ENCODE results near the gene TOR2A. TPM values are rescaled to one million over a fixed set of nuclear protein-coding genes. Genes with fewer than 3 reads are reported as not detected.

Gene TOR2A
- total and polyA plus RNA-seq, 9 of the 15 experiments (the other 6 are each of a cell fraction or from before 2014, with no cell fraction given) = 0.80 to 25.9 (median 11.1) TPM

DNA sequence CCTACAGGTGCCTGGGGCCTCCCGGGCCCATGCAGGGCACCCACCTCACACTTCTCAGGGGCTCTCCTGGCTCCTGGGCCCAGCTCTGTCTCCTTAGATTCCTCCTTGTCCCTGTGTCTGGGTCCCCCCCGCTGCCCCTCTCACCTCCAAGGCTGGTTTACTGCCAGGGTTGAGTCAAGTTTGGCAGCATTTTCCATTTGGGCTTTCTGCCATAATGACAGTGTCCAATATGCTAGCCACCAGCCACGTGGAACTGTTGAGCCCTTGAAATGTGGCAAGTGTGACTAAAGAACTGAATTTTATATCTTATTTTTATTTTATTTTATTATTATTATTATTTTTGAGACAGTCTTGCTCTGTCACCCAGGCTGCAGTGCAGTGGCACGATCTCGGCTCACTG, 17.3 kb downstream of the TOR2A start:
- BruUV-seq (replicated peaks) = no TSS peak
- no peaks in the 10 kb centered on the region for H3K36me3 ChIP-seq (ENCODE audit: control insufficient read depth, insufficient read depth, low read length)
- no peaks in the 10 kb centered on the region for H3K27me3 ChIP-seq (ENCODE audit: control insufficient read depth in 2 of 2, insufficient read depth in 2 of 2, low read length in 2 of 2)
- in situ Hi-C loops (cut with MboI) (no loop called here), intact Hi-C loops (cut with micrococcal nuclease) (no loop called here)
- 0 out of 3 replicates have a peak, but pooled peaks cover 3% of the 10 kb centered on the region for H3K79me2 ChIP-seq (ENCODE audit: control insufficient read depth, insufficient read depth, low read length)
- H2AFZ ChIP-seq (ENCODE audit: low read depth, low read length) = no peak overlapping the region
- DNase-seq (ENCODE audit: extremely low read depth in 1 of 4, low spot score in 3 of 4) = no peak
- no peak for ATAC-seq
- no peak overlapping the region for H3K4me3 ChIP-seq
- H3K4me1 ChIP-seq (replicated peaks in 1 of 2; ENCODE audit: control insufficient read depth in 2 of 2, insufficient read depth in 2 of 2, low read length in 2 of 2) = peaks cover 4 to 42% of the 10 kb centered on the region in 2 experiments; a peak in 4 of 5 replicates
- peak overlapping the region in 1 of 2 experiments; percentile 77; a peak in 2 of 4 replicates for H3K9ac ChIP-seq (ENCODE audit: insufficient read depth in 1 of 2, low read depth in 2 of 2, low read length in 2 of 2)
- H3K4me2 ChIP-seq (ENCODE audit: insufficient read depth, low read length) = no peak overlapping the region
- no peak for FAIRE-seq
- H4K20me1 ChIP-seq (replicated peaks; ENCODE audit: control insufficient read depth, insufficient read depth, low read length) = peaks cover 3% of the 10 kb centered on the region; the same call in 1 of the 2 replicates
- POLR2A ChIA-PET = no interaction called here
- peaks cover 4% of the 10 kb centered on the region for H3K9me1 ChIP-seq (ENCODE audit: control insufficient read depth, insufficient read depth, low read length)
- H3K9me3 ChIP-seq (replicated peaks; ENCODE audit: control insufficient read depth, insufficient read depth, low read depth, low read length) = no peaks in the 10 kb centered on the region
- 58% methylated on average over 5 of the region's 5 CpGs for WGBS (ENCODE audit: insufficient coverage, low coverage, missing lambda C conversion rate)
- CTCF ChIA-PET (ENCODE audit: low intra/inter-chr PET ratio) = no interaction called here
- H3K27ac ChIP-seq (ENCODE audit: extremely low read depth, low read depth, low read length) = no peak overlapping the region
- TF ChIP-seq HDAC8 (tag; IDR thresholded peaks at IDR 0.05) = no peak
- TF ChIP-seq, protein P1, sequence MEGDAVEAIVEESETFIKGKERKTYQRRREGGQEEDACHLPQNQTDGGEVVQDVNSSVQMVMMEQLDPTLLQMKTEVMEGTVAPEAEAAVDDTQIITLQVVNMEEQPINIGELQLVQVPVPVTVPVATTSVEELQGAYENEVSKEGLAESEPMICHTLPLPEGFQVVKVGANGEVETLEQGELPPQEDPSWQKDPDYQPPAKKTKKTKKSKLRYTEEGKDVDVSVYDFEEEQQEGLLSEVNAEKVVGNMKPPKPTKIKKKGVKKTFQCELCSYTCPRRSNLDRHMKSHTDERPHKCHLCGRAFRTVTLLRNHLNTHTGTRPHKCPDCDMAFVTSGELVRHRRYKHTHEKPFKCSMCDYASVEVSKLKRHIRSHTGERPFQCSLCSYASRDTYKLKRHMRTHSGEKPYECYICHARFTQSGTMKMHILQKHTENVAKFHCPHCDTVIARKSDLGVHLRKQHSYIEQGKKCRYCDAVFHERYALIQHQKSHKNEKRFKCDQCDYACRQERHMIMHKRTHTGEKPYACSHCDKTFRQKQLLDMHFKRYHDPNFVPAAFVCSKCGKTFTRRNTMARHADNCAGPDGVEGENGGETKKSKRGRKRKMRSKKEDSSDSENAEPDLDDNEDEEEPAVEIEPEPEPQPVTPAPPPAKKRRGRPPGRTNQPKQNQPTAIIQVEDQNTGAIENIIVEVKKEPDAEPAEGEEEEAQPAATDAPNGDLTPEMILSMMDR (IDR thresholded peaks at IDR 0.05 in 2 of 3, conservative IDR thresholded peaks at IDR 0.05 in 1 of 3; ENCODE audit: insufficient read depth in 2 of 3, low read depth in 1 of 3, low read length in 3 of 3) = no peak
- TF ChIP-seq KAT2B (IDR thresholded peaks at IDR 0.05; ENCODE audit: low read depth, low read length) = no peak
- no peak for TF ChIP-seq TGIF2 (CRISPR knock-in tag; IDR thresholded peaks at IDR 0.05)
- no peak for TF ChIP-seq RBM22 (IDR thresholded peaks at IDR 0.05; ENCODE audit: low read depth, low read length, poor library complexity, severe bottlenecking)
- TF ChIP-seq ZBTB1 (CRISPR knock-in tag; IDR thresholded peaks at IDR 0.05; ENCODE audit: borderline replicate concordance, low read depth) = no peak
- no peak for TF ChIP-seq L3MBTL2 (IDR thresholded peaks at IDR 0.05)
- no peak for TF ChIP-seq BCL6 (CRISPR knock-in tag; IDR thresholded peaks at IDR 0.05)
- no peak for TF ChIP-seq CREM (IDR thresholded peaks at IDR 0.05; ENCODE audit: low read depth)
- TF ChIP-seq, protein P2, sequence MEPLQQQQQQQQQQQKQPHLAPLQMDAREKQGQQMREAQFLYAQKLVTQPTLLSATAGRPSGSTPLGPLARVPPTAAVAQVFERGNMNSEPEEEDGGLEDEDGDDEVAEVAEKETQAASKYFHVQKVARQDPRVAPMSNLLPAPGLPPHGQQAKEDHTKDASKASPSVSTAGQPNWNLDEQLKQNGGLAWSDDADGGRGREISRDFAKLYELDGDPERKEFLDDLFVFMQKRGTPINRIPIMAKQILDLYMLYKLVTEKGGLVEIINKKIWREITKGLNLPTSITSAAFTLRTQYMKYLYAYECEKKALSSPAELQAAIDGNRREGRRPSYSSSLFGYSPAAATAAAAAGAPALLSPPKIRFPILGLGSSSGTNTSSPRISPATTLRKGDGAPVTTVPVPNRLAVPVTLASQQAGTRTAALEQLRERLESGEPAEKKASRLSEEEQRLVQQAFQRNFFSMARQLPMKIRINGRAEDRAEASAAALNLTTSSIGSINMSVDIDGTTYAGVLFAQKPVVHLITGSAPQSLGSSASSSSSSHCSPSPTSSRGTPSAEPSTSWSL (CRISPR knock-in tag; IDR thresholded peaks at IDR 0.05; ENCODE audit: borderline replicate concordance) = no peak
- TF ChIP-seq, protein P3, sequence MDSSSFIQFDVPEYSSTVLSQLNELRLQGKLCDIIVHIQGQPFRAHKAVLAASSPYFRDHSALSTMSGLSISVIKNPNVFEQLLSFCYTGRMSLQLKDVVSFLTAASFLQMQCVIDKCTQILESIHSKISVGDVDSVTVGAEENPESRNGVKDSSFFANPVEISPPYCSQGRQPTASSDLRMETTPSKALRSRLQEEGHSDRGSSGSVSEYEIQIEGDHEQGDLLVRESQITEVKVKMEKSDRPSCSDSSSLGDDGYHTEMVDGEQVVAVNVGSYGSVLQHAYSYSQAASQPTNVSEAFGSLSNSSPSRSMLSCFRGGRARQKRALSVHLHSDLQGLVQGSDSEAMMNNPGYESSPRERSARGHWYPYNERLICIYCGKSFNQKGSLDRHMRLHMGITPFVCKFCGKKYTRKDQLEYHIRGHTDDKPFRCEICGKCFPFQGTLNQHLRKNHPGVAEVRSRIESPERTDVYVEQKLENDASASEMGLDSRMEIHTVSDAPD (CRISPR knock-in tag; IDR thresholded peaks at IDR 0.05) = no peak
- TF ChIP-seq ARID1B (IDR thresholded peaks at IDR 0.05) = no peak
- no peak for TF ChIP-seq SOX6 (IDR thresholded peaks at IDR 0.05)
- TF ChIP-seq, protein P4, sequence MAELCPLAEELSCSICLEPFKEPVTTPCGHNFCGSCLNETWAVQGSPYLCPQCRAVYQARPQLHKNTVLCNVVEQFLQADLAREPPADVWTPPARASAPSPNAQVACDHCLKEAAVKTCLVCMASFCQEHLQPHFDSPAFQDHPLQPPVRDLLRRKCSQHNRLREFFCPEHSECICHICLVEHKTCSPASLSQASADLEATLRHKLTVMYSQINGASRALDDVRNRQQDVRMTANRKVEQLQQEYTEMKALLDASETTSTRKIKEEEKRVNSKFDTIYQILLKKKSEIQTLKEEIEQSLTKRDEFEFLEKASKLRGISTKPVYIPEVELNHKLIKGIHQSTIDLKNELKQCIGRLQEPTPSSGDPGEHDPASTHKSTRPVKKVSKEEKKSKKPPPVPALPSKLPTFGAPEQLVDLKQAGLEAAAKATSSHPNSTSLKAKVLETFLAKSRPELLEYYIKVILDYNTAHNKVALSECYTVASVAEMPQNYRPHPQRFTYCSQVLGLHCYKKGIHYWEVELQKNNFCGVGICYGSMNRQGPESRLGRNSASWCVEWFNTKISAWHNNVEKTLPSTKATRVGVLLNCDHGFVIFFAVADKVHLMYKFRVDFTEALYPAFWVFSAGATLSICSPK (IDR thresholded peaks at IDR 0.05; ENCODE audit: borderline replicate concordance) = no peak
